ENCODE data around the gene NPM3. TPM values are rescaled to one million over a fixed set of nuclear protein-coding genes. Genes with fewer than 3 reads are reported as not detected.

Gene NPM3
- total and polyA plus RNA-seq, 2 of the 13 experiments (the other 11 are each of a cell fraction or from before 2014, with no cell fraction given), result 47.6 to 129 TPM

- TF ChIP-seq ZNF407 (CRISPR knock-in tag; IDR thresholded peaks at IDR 0.05; ENCODE audit: not compliant biosample characterization), result no peak
- no peak for TF ChIP-seq AHDC1 (CRISPR knock-in tag; IDR thresholded peaks at IDR 0.05; ENCODE audit: borderline replicate concordance)
- TF ChIP-seq AGO2 (optimal IDR thresholded peaks at IDR 0.05; ENCODE audit: low read depth, low read length), result no peak
- TF ChIP-seq BRD4 (CRISPR knock-in tag; IDR thresholded peaks at IDR 0.05), result 0 out of 2 replicates have a peak, but pooled peaks have one; percentile 39
- TF ChIP-seq SUZ12 (IDR thresholded peaks at IDR 0.05; ENCODE audit: low read depth, low read length), result no peak
- TF ChIP-seq PTBP1 (IDR thresholded peaks at IDR 0.05; ENCODE audit: low read depth, low read length, poor library complexity, severe bottlenecking), result no peak
- no peak for TF ChIP-seq ISL2 (CRISPR knock-in tag; IDR thresholded peaks at IDR 0.05)
- TF ChIP-seq RARG (CRISPR knock-in tag; IDR thresholded peaks at IDR 0.05; ENCODE audit: low read depth), result no peak
- TF ChIP-seq AKNA (CRISPR knock-in tag; IDR thresholded peaks at IDR 0.05; ENCODE audit: borderline replicate concordance), result no peak
- TF ChIP-seq KDM4B (CRISPR knock-in tag; IDR thresholded peaks at IDR 0.05), result no peak
Measured at GRCh38 chr10:101779544-101780186, 3.6 kb downstream of the NPM3 start (continued).

All from HepG2 (cell line).